ENCODE data around the gene NOL4L.

NOL4L gene

GRCh38 chr20:32400476-32400875 is 184.7 kb downstream of the NOL4L start:
- DNase-seq = no peak

DNA sequence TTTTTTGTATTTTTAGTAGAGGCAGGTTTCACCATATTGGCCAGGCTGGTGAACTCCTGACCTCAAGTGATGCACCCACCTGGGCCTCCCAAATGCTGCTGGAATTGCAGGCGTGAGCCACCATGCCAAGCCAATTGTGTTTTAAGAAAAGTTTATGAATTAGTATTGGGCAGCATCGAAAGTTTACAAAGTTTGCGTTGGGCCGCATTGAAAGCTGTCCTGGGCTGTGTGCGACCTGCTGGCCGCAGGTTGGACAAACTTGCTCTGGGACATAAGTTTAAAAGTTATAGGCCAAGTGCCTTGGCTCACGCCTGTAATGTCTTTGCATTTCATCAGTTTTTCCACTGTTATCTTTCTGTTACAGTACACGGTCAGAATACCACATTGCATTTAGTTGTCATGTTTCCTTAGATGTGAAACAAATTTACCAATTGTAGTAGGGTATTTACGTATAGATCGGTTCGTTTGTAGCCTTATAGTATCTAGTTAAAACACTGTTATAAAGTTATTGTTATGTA is 187.5 kb downstream of the NOL4L start:
- DNase-seq = no peak

- no peak for DNase-seq
These were observed 188.4 kb downstream of the NOL4L start for GRCh38 chr20:32396646-32397160.

- DNase-seq = no peak
These were observed 190.1 kb downstream of the NOL4L start for GRCh38 chr20:32395066-32395465.
